ENCODE results near the gene NDUFS6.

GRCh38 chr5:1807451-1808185 lies 6.4 kb downstream of the NDUFS6 start:
- TF ChIP-seq EGR1 (IDR thresholded peaks at IDR 0.05; ENCODE audit: borderline replicate concordance, low read depth, low read length) (no peak), SUZ12 (IDR thresholded peaks at IDR 0.05; ENCODE audit: low read length) (no peak), ATF2 (IDR thresholded peaks at IDR 0.05; ENCODE audit: low read length) (no peak), POLR2A (IDR thresholded peaks at IDR 0.05; ENCODE audit: control extremely low read depth in 1 of 2, low read depth in 2 of 2, low read length in 2 of 2) (no peak), JUN (IDR thresholded peaks at IDR 0.05; ENCODE audit: low read depth, low read length) (no peak), E2F6 (IDR thresholded peaks at IDR 0.05) (no peak), MAX (IDR thresholded peaks at IDR 0.05) (no peak), CTCF (IDR thresholded peaks at IDR 0.05; ENCODE audit: control extremely low read depth in 1 of 3, insufficient read depth in 1 of 3, low read depth in 1 of 3, low read length in 3 of 3) (no peak), RXRA (IDR thresholded peaks at IDR 0.05; ENCODE audit: insufficient read depth, low read depth, low read length) (no peak)
